Fibroblast of lung (primary cell): ENCODE data around the gene RPAP3. TPM values are rescaled to one million over a fixed set of nuclear protein-coding genes. Genes with fewer than 3 reads are reported as not detected.

ENCODE experiments used
- DNase-seq, 2 donors: peaks; one replicate each; pipeline versions ENCODE4 v3.0.0 to v3.0.0-alpha.2; 2010; ENCODE audit warnings: low read depth in 2 of 2
- H2AFZ ChIP-seq: 2 replicates; pipeline ENCODE4 v1.5.1; 2012; ENCODE audit warnings: low read length, control low read depth, inconsistent platforms
- H3K27ac ChIP-seq: 2 replicates; pipeline ENCODE4 v1.5.1; 2011; ENCODE audit warnings: low read length, control low read depth; ENCODE audit not compliant: insufficient read depth
- H3K27me3 ChIP-seq: 2 replicates; pipeline ENCODE4 v1.5.1; 2011; ENCODE audit warnings: mild to moderate bottlenecking, low read length; ENCODE audit not compliant: control insufficient read depth, insufficient read depth
- H3K36me3 ChIP-seq: 2 replicates; pipeline ENCODE4 v1.5.1; 2011; ENCODE audit warnings: low read length; ENCODE audit not compliant: control insufficient read depth, insufficient read depth
- H3K4me1 ChIP-seq: 2 replicates; pipeline ENCODE4 v1.5.1; 2011; ENCODE audit warnings: low read length; ENCODE audit not compliant: control insufficient read depth, insufficient read depth; ENCODE audit errors: extremely low read depth
- H3K4me2 ChIP-seq: 2 replicates; pipeline ENCODE4 v1.5.1; 2011; ENCODE audit warnings: low read length, control low read depth; ENCODE audit not compliant: insufficient read depth; ENCODE audit errors: extremely low read depth
- H3K4me3 ChIP-seq, 4 experiments: fragments of 200-600 bp in 1 of 4; sonication (generic) in 1 of 4; replicated peaks in 1 of 4; 2 replicates each; pipeline ENCODE4 v1.5.1; 2011 to 2016; ENCODE audit warnings: low read length in 4 of 4, low read depth in 3 of 4, mild to moderate bottlenecking in 3 of 4, control low read depth in 2 of 4, inconsistent platforms in 1 of 4, mixed read lengths in 1 of 4; ENCODE audit not compliant: insufficient read depth in 1 of 4; ENCODE audit errors: control extremely low read depth in 1 of 4
- H3K79me2 ChIP-seq: 2 replicates; pipeline ENCODE4 v1.5.1; 2012; ENCODE audit warnings: mild to moderate bottlenecking, low read length, inconsistent platforms; ENCODE audit not compliant: control insufficient read depth, insufficient read depth
- H3K9ac ChIP-seq: 2 replicates; pipeline ENCODE4 v1.5.1; 2011; ENCODE audit warnings: mild to moderate bottlenecking, low read length, control low read depth; ENCODE audit not compliant: insufficient read depth
- H3K9me3 ChIP-seq: 2 replicates; pipeline ENCODE4 v1.5.1; 2012; ENCODE audit warnings: low read depth, low read length; ENCODE audit not compliant: control insufficient read depth, insufficient read depth
- H4K20me1 ChIP-seq: 2 replicates; pipeline ENCODE4 v1.5.1; 2011; ENCODE audit warnings: low read length; ENCODE audit not compliant: control insufficient read depth, insufficient read depth; ENCODE audit errors: extremely low read depth
- CTCF ChIP-seq, 2 donors: IDR thresholded peaks in 1 of 2; conservative IDR thresholded peaks in 1 of 2; 1 replicate in 1 of 2; 2 replicates in 1 of 2; pipeline ENCODE4 v1.5.1; 2011 to 2012; ENCODE audit warnings: low read length in 2 of 2, control low read depth in 1 of 2, inconsistent platforms in 1 of 2, low read depth in 1 of 2, mild to moderate bottlenecking in 1 of 2
- EZH2 ChIP-seq: IDR thresholded peaks from 2 replicates; pipeline ENCODE4 v1.5.1; 2012; ENCODE audit warnings: low read length, control low read depth, mild to moderate bottlenecking; ENCODE audit errors: missing control alignments
- polyA plus RNA-seq, 2 donors: library from polyadenylated mRNA; depleted of rRNA in 1 of 2; stranded (reverse) in 1 of 2; unstranded in 1 of 2; fragments of >200 nt; gene quantifications; 2 replicates each; pipeline ENCODE4 v1.2.1, GENCODE V29; 2011 to 2012; ENCODE audit warnings: missing spikeins in 1 of 2
- total RNA-seq: library from RNA; depleted of rRNA; stranded (reverse); fragments of >200 nt; gene quantifications from 2 replicates; pipeline ENCODE4 v1.2.1, GENCODE V29; 2014

Gene RPAP3
- total and polyA plus RNA-seq, 2 donors (not counting 1 experiment from before 2014, with no cell fraction given) = 12.1 to 23.8 TPM

GRCh38 chr12:47751561-47751960, 45.7 kb upstream of the RPAP3 start:
- Histone ChIP-seq H2AFZ (no peak overlapping the region), H3K9ac (no peak overlapping the region), H4K20me1 (no peaks in the 10 kb centered on the region), H3K9me3 (no peaks in the 10 kb centered on the region), H3K4me2 (no peak overlapping the region), H3K4me3 (no peak overlapping the region), H3K4me1 (peaks cover 12% of the 10 kb centered on the region), H3K36me3 (no peaks in the 10 kb centered on the region), H3K27ac (no peak overlapping the region), H3K79me2 (no peaks in the 10 kb centered on the region), H3K27me3 (no peaks in the 10 kb centered on the region)
- no peak for TF ChIP-seq CTCF (conservative IDR thresholded peaks at IDR 0.05 in 1 of 2, IDR thresholded peaks at IDR 0.05 in 1 of 2; ENCODE audit: low read depth in 1 of 2, low read length in 2 of 2)
- TF ChIP-seq EZH2 = no peak
- no peak for DNase-seq

GRCh38 chr12:47750916-47751470, 45.2 kb upstream of the RPAP3 start:
- no peak for DNase-seq
- no peak for TF ChIP-seq EZH2
- no peak for TF ChIP-seq CTCF (conservative IDR thresholded peaks at IDR 0.05 in 1 of 2, IDR thresholded peaks at IDR 0.05 in 1 of 2; ENCODE audit: low read depth in 1 of 2, low read length in 2 of 2)
- H3K36me3 ChIP-seq = no peaks in the 10 kb centered on the region

GRCh38 chr12:47750229-47750798, 44.5 kb upstream of the RPAP3 start:
- no peak for TF ChIP-seq CTCF (conservative IDR thresholded peaks at IDR 0.05 in 1 of 2, IDR thresholded peaks at IDR 0.05 in 1 of 2; ENCODE audit: low read depth in 1 of 2, low read length in 2 of 2)
- TF ChIP-seq EZH2 = no peak
- Histone ChIP-seq H4K20me1 (no peaks in the 10 kb centered on the region), H3K4me1 (peaks cover 12% of the 10 kb centered on the region), H3K4me2 (no peak overlapping the region), H3K4me3 (no peak overlapping the region), H3K9ac (no peak overlapping the region), H3K27me3 (no peaks in the 10 kb centered on the region), H3K27ac (no peak overlapping the region), H3K79me2 (no peaks in the 10 kb centered on the region), H3K9me3 (no peaks in the 10 kb centered on the region), H3K36me3 (no peaks in the 10 kb centered on the region), H2AFZ (no peak overlapping the region)
- DNase-seq = no peak

More at GRCh38 chr12:47750916-47751470, 45.2 kb upstream of the RPAP3 start:
- H2AFZ ChIP-seq = no peak overlapping the region
- H3K4me1 ChIP-seq = peaks cover 12% of the 10 kb centered on the region
- H3K79me2 ChIP-seq = no peaks in the 10 kb centered on the region
- no peak overlapping the region for H3K27ac ChIP-seq
- H4K20me1 ChIP-seq = no peaks in the 10 kb centered on the region
- no peak overlapping the region for H3K4me2 ChIP-seq
- no peaks in the 10 kb centered on the region for H3K27me3 ChIP-seq
- H3K4me3 ChIP-seq = no peak overlapping the region
- no peaks in the 10 kb centered on the region for H3K9me3 ChIP-seq
- H3K9ac ChIP-seq = no peak overlapping the region
